Left forelimb (tissue), 1 donor: Measurements from ENCODE around the gene BSND.

ENCODE experiments used
- DNase-seq: peaks from one replicate; pipeline ENCODE4 v3.0.0-alpha.2; 2018; ENCODE audit warnings: low spot score

The BSND gene

GRCh38 chr1:54975356-54976108, 23.2 kb upstream of the BSND start:
- DNase-seq, result no peak

GRCh38 chr1:54976747-54977146, 22.0 kb upstream of the BSND start:
- no peak for DNase-seq

- no peak for DNase-seq
Measured at GRCh38 chr1:54977533-54978297, 21.0 kb upstream of the BSND start.

GRCh38 chr1:54978528-54979326, 20.0 kb upstream of the BSND start:
- DNase-seq, result no peak

GRCh38 chr1:54979327-54979891, 19.3 kb upstream of the BSND start:
- no peak for DNase-seq

GRCh38 chr1:54980046-54980527, 18.6 kb upstream of the BSND start:
- DNase-seq, result no peak

GRCh38 chr1:54980528-54981241, 18.0 kb upstream of the BSND start, which contains the start of gene TMEM61:
Gene TMEM61, plus strand, starts transcription at chr1:54980628. Its CDS starts 438 bp downstream, at chr1:54981066.
- no peak for DNase-seq

- DNase-seq, result no peak
Measured at GRCh38 chr1:54981466-54981865, 17.3 kb upstream of the BSND start.

GRCh38 chr1:54982739-54983138, 16.0 kb upstream of the BSND start:
- no peak for DNase-seq

- peak; percentile 50 for DNase-seq
Measured at GRCh38 chr1:54984131-54984842, 14.4 kb upstream of the BSND start.

- no peak for DNase-seq
Measured at GRCh38 chr1:54985556-54985955, 13.2 kb upstream of the BSND start.

GRCh38 chr1:54986025-54986424, 12.7 kb upstream of the BSND start:
- no peak for DNase-seq

GRCh38 chr1:54986533-54986932, 12.2 kb upstream of the BSND start:
- DNase-seq, result no peak

- DNase-seq, result no peak
Measured at GRCh38 chr1:54987427-54987826, 11.3 kb upstream of the BSND start.

- no peak for DNase-seq
Measured at GRCh38 chr1:54987919-54988705, 10.6 kb upstream of the BSND start.

GRCh38 chr1:54988975-54989374, 9.8 kb upstream of the BSND start:
- DNase-seq, result no peak

- no peak for DNase-seq
Measured at GRCh38 chr1:54989473-54989872, 9.3 kb upstream of the BSND start.

GRCh38 chr1:54989968-54990810, 8.5 kb upstream of the BSND start:
- no peak for DNase-seq

- no peak for DNase-seq
Measured at GRCh38 chr1:54990916-54991315, 7.8 kb upstream of the BSND start.
